Middle frontal gyrus (tissue), 1 donor: ENCODE data around the gene KITLG.
A peak's percentile ranks its signal among the peaks of the same experiment; 100 is the strongest.
"Not testable (repeated sequence)": the region's sequence is repeated elsewhere in the genome, so short reads cannot be mapped to it uniquely, and the experiment has no call there.

Experiments
- DNase-seq: peaks from one replicate; pipeline ENCODE4 v3.0.0-alpha.2; 2015; ENCODE audit warnings: low spot score; ENCODE audit errors: extremely low spot score

The KITLG gene

GRCh38 chr12:88544991-88545980 is 35.0 kb downstream of the KITLG start:
- DNase-seq: no peak

- no peak for DNase-seq
Observed at GRCh38 chr12:88539893-88540292, 40.4 kb downstream of the KITLG start.

- DNase-seq: no peak
Observed at GRCh38 chr12:88538697-88539096, 41.6 kb downstream of the KITLG start.

- no peak for DNase-seq
Observed at GRCh38 chr12:88538250-88538649, 42.0 kb downstream of the KITLG start.

DNA sequence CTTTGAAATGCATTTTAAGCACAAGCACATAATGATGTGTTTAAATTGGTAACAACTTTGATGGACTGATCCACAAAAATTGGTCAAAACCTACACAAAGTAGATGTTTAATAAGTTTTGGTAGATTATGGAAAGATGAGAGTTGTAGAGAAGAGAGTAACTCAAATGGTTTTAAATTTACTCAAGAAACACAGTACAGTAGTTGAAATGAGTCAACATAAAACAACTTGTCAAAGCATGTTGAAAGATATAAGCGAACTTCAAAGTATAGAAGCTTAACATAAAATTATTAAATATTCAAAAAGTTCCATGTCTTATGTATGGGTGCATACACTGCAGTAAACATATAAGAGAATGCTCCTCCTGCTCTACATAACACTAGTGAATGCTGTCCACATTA is 49.4 kb downstream of the KITLG start:
- DNase-seq: no peak

DNA sequence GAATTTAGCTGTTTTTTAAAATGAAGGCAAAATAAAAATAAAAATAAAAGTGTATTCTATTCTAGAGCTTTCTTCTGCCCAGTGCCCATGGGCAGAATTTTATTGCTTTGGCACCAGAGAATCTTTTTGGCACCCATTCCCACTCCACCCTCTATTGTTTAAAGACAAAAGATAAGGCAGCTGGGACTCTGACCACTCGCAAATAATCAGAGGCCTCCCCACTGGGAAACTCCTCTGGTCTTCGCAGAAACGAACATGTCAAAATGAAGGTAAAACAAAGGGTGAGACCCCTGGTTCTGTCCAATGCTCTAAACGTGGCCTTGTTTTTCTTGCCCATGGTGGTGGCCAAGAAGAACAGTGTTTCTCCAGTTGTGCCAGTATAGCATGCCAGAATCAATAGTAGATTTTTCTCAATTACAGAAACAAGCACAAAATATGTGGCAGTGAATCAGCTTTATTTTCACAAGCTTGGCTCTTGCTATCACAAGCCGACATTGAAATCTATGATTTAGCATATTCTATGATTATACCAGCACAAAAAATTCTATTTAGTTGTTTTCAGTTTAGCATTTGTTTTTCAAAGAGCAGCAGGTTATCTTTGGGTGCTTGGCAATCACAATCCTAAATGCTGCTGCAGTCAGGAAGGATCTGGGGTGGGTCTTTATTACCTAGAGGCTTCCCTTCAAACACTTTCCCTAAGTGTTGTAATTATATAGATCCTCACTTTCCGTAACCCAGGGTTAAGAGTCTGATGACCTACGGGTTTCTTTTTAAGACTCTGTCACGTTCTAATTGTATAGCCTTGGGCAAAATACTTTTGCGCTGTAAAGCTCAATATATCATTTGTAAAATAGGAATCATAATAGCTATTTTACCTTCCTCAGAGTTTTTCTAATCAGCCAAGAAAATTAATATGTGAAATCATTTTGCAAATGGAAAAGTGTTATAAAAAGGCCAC is 50.5 kb downstream of the KITLG start:
- no peak for DNase-seq

DNA sequence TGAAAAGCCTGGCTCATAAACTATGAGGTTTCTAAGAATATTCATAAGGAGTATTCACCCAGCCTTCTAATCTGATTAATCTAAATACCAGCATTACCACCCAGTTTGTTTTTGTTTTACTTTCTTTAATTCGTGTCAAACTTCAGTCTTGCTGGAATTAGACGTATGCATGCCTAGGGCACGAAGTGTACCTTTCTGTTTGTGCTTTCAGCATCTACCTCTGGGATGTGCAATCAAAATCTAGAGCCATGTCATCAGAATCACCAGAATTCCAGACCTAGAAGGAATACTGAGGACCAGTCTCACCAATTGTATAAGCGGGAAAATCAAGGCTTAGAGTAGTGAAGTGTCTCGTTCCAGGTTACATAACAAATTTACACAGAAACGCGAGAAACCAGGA is 57.3 kb downstream of the KITLG start:
- DNase-seq: no peak

GRCh38 chr12:88520436-88520820 is 59.8 kb downstream of the KITLG start:
- no peak for DNase-seq

DNA sequence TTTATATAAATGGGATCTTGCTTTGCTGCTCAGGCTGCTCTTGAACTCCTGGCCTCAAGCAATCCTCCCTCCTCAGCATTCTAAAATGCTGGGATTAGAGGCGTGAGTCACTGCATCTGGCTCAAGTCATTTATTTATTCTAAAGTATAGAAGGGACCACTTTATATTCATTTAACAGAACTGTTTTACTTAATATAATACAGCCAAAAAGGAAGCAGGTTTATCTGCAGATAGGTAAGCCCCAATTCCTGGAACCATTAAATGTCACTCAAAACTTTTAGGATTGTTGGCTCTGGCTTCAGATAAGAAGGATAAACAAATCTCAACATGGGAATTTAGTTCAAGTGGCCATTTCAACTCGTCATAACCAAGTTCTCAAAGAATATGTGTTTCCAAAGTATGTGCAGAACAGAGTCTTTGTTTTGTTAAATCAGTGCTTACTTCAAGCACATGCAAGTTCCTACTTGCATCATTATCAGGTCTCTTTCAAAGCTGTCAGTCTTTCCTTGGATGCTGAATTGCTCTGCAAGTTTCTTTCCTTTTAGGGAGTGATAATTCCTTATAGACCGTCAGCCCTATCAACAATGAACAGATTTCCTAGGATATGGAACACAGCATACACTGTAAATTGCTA is 60.4 kb downstream of the KITLG start:
- DNase-seq: no peak

DNA sequence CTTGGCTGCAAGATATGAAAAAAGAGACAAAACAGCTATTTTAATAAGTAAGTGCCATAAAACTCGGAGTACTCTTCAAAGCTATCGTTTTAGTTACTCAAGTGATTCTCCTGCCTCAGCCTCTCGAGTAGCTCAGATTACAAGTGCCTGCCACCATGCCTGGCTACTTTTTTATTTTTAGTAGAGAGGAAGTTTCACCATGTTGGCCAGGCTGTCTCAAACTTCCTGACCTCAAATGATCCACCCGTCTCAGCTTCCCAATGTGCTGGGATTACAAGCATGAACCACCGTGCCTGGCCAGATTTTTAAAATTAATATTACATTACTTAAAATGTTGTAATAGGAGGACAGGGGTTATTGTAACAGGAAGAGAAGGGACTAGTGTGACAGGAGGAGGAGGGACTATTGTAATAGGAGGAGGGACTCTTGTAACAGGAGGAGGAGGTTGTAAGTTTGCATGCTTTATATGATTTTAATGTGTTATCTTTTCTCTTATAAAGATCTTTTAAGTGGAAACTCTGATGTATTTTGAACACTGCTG is 61.3 kb downstream of the KITLG start:
- no peak for DNase-seq

DNA sequence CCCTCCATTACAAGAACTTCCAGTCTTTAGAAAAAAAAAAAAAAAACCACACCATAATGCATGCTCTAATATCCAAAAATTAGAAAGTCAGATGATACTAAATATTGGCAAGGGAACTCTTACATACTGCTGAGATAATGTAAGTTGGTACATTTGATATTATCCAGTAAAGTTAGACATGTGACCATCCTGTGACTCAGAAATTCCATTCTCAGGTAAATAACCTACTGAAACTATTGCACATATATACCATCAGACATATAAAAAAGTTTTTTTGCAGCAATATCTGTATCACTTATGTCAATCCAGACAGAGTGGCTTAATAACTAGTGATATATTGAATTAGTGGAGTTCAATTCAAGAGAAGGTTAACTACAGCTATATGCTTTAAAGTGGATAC is 63.5 kb downstream of the KITLG start:
- no peak for DNase-seq

GRCh38 chr12:88510843-88511242 is 69.4 kb downstream of the KITLG start:
- DNase-seq: no peak

GRCh38 chr12:88509851-88510250 is 70.4 kb downstream of the KITLG start:
- no peak for DNase-seq

DNA sequence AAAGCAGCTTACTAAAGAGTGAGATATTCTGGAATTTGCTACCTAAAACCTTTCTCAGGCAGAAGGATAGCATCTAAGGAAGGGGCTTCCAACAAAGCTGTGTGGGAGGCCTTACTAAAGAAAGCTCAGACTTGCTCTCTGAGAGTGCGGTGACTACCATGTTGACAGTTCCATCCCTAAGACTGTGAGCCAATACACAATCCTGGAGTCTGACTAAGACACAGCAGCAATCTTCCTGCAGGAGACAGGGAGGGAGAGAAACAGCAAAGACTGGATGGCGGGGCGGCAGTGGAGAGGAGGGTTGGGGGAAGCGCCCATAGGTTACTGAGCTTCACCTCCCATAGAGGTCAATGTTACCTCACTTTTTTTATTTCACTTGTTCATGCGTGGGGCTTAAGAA is 70.9 kb downstream of the KITLG start:
- DNase-seq: no peak

- not testable (repeated sequence) for DNase-seq
Observed at GRCh38 chr12:88507851-88508250, 72.4 kb downstream of the KITLG start.

- DNase-seq: no peak
Observed at GRCh38 chr12:88507270-88507669, 73.0 kb downstream of the KITLG start.

DNA sequence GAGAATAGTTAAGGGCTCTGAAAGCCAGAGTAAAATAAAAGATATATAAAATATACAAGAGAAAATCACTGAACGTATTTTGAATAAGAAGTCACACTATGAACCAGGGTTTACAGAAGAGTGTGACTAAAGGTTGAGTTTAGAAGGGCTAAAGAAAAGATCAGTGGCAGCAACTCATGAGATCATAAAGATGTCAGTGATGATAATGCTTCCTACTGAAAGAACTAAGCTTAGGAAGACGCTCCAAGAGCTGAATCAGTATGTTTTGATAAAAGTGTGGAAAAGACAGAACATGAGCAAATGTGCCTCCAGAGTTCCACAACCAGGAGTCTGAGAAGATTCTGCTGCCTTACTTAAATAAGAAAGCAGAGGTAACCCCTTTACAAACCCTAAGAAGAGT is 74.6 kb downstream of the KITLG start:
- no peak for DNase-seq

GRCh38 chr12:88503281-88503703 is 77.0 kb downstream of the KITLG start:
- no peak for DNase-seq

DNA sequence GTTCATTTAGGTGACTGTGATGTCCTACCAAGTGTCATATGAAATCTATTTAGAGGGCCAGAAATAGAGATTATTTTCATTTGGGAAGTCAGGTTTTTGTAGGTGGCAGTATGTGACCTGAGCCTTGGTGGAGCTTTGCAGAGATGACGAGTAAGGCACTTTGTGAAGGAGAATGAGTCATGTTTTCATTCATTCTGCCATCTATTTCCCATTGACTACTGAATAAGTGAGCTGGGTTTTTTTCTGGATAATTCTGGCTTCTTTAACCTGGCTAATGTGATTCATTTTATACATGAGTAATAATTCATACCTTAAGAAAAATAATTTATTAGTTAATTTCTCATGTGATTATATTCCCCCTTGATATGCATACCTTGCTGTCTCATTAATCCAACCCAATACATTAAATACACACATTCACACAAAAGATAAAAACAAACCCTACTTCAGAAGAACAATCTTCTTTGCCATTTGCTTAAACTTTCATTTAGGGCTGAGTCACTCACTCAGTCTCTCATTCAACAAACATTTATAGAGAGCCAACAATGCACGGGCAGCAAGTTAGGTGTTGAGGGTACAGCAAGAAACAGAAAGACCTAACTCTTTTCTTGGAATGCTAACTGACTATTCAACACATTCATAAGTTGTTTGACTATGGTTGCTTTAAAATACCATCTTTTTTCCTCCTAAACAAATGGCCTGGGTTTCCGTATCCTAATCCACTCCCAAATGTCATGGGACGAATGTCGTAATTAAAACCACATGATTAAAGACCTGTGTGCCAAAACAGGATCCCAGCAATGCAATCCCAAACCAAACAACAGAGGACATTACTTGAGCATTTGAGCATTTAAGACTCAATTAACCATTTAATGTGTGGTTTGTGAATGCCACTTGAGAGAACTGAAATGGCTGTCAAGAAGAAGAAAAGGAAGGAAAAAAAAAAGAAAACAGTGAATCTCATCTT is 78.0 kb downstream of the KITLG start:
- no peak for DNase-seq

- DNase-seq: peak; percentile 72
Observed at GRCh38 chr12:88496891-88497371, 83.3 kb downstream of the KITLG start.
